ENCODE data around the gene P2RY4. TPM values are rescaled to one million over a fixed set of nuclear protein-coding genes. Genes with fewer than 3 reads are reported as not detected.
"Not testable (repeated sequence)": the region's sequence is repeated elsewhere in the genome, so short reads cannot be mapped to it uniquely, and the experiment has no call there.

Gene P2RY4
- total RNA-seq, 2 donors from 2014 or later = 0.20 to 0.35 TPM

DNA sequence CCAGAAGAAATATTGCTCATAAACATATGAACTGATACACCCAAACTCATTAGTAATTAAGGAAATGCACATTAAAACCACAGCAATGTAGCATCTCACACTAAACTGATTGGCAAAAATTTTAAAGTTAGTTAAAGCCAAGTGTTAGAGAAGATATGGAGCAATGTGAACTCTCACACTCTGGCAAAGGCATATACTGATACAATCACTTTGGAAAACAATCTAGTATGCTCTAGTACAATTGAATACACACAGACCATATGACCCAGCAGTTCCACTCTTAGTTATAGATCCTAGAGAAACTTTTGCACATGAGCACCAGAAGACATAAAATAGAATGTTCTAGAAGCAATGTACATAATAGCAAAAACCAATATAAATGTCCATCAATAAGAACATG, 34.0 kb downstream of the P2RY4 start:
- H3K27me3 ChIP-seq = no peaks in the 10 kb centered on the region
- H3K36me3 ChIP-seq = no peaks in the 10 kb centered on the region
- H3K27ac ChIP-seq = no peak overlapping the region
- no peaks in the 10 kb centered on the region for H3K4me1 ChIP-seq
- no peak overlapping the region for H3K4me3 ChIP-seq
- TF ChIP-seq, protein P1, sequence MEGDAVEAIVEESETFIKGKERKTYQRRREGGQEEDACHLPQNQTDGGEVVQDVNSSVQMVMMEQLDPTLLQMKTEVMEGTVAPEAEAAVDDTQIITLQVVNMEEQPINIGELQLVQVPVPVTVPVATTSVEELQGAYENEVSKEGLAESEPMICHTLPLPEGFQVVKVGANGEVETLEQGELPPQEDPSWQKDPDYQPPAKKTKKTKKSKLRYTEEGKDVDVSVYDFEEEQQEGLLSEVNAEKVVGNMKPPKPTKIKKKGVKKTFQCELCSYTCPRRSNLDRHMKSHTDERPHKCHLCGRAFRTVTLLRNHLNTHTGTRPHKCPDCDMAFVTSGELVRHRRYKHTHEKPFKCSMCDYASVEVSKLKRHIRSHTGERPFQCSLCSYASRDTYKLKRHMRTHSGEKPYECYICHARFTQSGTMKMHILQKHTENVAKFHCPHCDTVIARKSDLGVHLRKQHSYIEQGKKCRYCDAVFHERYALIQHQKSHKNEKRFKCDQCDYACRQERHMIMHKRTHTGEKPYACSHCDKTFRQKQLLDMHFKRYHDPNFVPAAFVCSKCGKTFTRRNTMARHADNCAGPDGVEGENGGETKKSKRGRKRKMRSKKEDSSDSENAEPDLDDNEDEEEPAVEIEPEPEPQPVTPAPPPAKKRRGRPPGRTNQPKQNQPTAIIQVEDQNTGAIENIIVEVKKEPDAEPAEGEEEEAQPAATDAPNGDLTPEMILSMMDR (IDR thresholded peaks at IDR 0.05) = no peak
- intact Hi-C loops (cut with DNase I) = no loop called here
- no peak for DNase-seq
- H3K9ac ChIP-seq (ENCODE audit: low read depth in 2 of 2, low read length in 2 of 2) = no peak overlapping the region
- H3K9me3 ChIP-seq = no peaks in the 10 kb centered on the region

DNA sequence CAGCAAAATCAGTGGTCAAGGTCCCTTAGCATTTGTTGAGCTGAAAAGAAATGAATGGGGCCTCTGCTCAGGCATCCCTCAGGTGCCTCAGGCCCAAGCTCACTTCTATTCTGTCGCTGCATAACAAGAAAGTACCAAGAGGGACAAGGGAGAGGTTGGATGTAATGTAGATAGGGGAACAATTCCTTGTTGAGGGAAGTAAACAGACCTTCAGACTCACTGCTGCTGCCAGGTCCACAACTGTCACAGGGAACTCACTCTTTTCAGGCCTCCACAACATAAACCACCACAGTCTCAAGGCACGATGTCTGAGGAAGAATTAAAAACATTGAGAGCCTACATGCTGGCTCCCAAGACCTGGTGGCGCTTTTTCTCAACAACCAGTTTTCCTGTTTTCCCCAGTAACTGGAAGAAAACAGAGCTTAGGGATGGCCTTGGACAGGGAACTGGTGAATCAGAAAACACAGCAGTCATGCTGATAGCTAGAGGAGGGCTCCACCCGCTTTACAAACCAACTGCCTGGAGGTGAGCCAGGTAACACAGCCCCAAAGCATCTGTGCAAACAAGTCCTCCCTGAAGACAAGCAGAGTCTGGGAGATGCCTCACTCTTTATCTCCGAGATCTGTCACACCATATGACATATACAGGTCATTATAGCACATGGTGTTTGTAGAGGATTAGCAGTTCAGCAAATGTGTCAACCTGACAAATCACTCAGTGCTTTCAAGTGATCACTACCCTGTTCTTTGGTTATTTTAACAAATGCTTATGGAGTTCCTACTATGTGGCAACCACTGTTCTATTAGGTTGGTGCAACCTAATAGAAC, 39.9 kb downstream of the P2RY4 start:
- DNase-seq = peak; percentile 45
- no peaks in the 10 kb centered on the region for H3K36me3 ChIP-seq
- H3K4me1 ChIP-seq = no peaks in the 10 kb centered on the region
- H3K9me3 ChIP-seq = no peaks in the 10 kb centered on the region
- TF ChIP-seq, protein P1 (IDR thresholded peaks at IDR 0.05) = no peak
- intact Hi-C loops (cut with DNase I) = no loop called here
- H3K4me3 ChIP-seq = no peak overlapping the region
- no peak overlapping the region for H3K9ac ChIP-seq (ENCODE audit: low read depth in 2 of 2, low read length in 2 of 2)
- no peaks in the 10 kb centered on the region for H3K27me3 ChIP-seq
- H3K27ac ChIP-seq = peak overlapping the region; percentile 15

DNA sequence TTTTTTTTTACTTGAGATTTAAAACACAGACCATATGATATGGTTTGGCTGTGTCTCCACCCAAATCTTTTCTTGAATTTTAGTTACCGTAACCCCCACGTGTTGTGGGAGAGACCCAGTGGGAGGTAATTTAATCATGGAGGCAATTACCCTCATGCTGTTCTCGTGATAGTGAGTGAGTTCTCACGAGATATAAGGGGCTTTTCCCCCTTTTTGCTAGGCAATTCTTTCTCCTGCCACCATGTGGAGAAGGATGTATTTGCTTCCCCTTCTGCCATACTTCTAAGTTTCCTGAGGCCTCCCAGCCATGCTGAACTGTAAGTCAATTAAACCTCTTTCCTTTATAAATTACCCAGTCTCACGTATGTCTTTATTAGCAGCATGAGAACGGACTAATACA, 50.4 kb downstream of the P2RY4 start:
- H3K9ac ChIP-seq (ENCODE audit: low read depth in 2 of 2, low read length in 2 of 2); intact Hi-C loops (cut with DNase I): not testable (repeated sequence)

DNA sequence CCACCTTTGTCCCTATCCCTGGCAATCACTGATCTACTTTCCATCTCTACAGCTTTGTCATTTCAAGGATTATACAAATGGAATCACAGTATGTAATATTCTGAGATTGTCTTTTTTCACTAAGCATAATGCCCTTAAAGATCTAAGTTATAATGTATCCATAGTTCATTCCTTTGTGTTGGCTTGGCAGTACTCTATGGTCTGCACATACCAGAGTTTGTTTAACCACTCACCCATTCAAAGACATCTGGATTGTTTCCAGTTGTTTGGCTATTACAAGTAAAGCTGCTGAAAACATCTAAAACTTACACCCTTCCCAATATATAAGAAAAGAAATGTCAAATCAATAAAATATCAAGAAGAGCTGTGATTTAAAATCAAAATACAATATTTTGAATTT, 51.5 kb downstream of the P2RY4 start:
- Histone ChIP-seq H3K36me3 (no peaks in the 10 kb centered on the region), H3K4me3 (no peak overlapping the region), H3K9me3 (no peaks in the 10 kb centered on the region), H3K27ac (no peak overlapping the region), H3K27me3 (no peaks in the 10 kb centered on the region), H3K9ac (ENCODE audit: low read depth in 2 of 2, low read length in 2 of 2) (no peak overlapping the region), H3K4me1 (no peaks in the 10 kb centered on the region)
- intact Hi-C loops (cut with DNase I) = no loop called here
- no peak for DNase-seq
- TF ChIP-seq, protein P1 (IDR thresholded peaks at IDR 0.05) = no peak

More for the DNA sequence above, 50.4 kb downstream of the P2RY4 start:
- DNase-seq, H3K27me3 ChIP-seq, H3K36me3 ChIP-seq, H3K27ac ChIP-seq, H3K4me3 ChIP-seq, H3K4me1 ChIP-seq, H3K9me3 ChIP-seq: not testable (repeated sequence)

Other genes starting within 250 kb of the P2RY4 start
- not detected for gene AWAT2, start 210.3 kb downstream of the P2RY4 start, total RNA-seq
- gene OTUD6A, start 197.7 kb downstream of the P2RY4 start, total RNA-seq = not detected
- gene IGBP1, start 126.8 kb downstream of the P2RY4 start, total RNA-seq = 10 to 100 TPM; 48.0 to 87.5 TPM
- not detected for gene DGAT2L6, start 82.7 kb downstream of the P2RY4 start, total RNA-seq
- gene AWAT1, start 25.5 kb downstream of the P2RY4 start, total RNA-seq = not detected
- not detected for gene ARR3, start 8.1 kb upstream of the P2RY4 start, total RNA-seq
- not detected for gene RAB41, start 22.0 kb upstream of the P2RY4 start, total RNA-seq
- gene PDZD11, start 29.7 kb upstream of the P2RY4 start, total RNA-seq = 10 to 100 TPM; 49.2 to 50.9 TPM
- gene KIF4A, start 29.9 kb upstream of the P2RY4 start, total RNA-seq = 10 to 100 TPM in 1 of 2 donors, 1 to 10 TPM in 1; 8.7 to 33.7 TPM
- gene GDPD2, start 163.1 kb upstream of the P2RY4 start, total RNA-seq = 10 to 100 TPM in 1 of 2 donors, 1 to 10 TPM in 1; 5.0 to 15.3 TPM
- gene DLG3, start 184.6 kb upstream of the P2RY4 start, total RNA-seq = 10 to 100 TPM; 68.9 to 78.9 TPM